HepG2 (cell line): ENCODE results near the gene IGFALS. TPM values are rescaled to one million over a fixed set of nuclear protein-coding genes. Genes with fewer than 3 reads are reported as not detected.

Source experiments
- AFF4 ChIP-seq: sonication (generic); formaldehyde crosslinking; IDR thresholded peaks from 2 replicates; pipeline ENCODE4 v1.4.0; 2020; ENCODE audit warnings: missing genetic modification reagents
- CEBPZ ChIP-seq: IDR thresholded peaks from 2 replicates; pipeline ENCODE4 v1.6.1; 2012; ENCODE audit warnings: low read length, improper control_type of control experiment
- CENPT ChIP-seq: sonication (generic); formaldehyde crosslinking; IDR thresholded peaks from 2 replicates; pipeline ENCODE4 v1.8.0; 2022; ENCODE audit warnings: low read depth, mild to moderate bottlenecking, moderate library complexity, missing genetic modification reagents
- FOXK2 ChIP-seq: fragments of 450-650 bp; IDR thresholded peaks from 2 replicates; pipeline ENCODE4 v1.6.1; 2016
- FOXM1 ChIP-seq: sonication (generic); formaldehyde crosslinking; IDR thresholded peaks from 2 replicates; pipeline ENCODE4 v1.5.0; 2020; ENCODE audit warnings: missing genetic modification reagents
- GABPB1 ChIP-seq: IDR thresholded peaks from 2 replicates; pipeline ENCODE4 v1.6.1; 2016; ENCODE audit warnings: mild to moderate bottlenecking, missing genetic modification reagents, moderate library complexity, missing compliant biosample characterization
- HOXD1 ChIP-seq: sonication (generic); formaldehyde crosslinking; IDR thresholded peaks from 2 replicates; pipeline ENCODE4 v1.5.0; 2020; ENCODE audit warnings: missing genetic modification reagents
- JUN ChIP-seq: sonication (generic); formaldehyde crosslinking; IDR thresholded peaks from 2 replicates; pipeline ENCODE4 v1.4.0; 2020; ENCODE audit warnings: mild to moderate bottlenecking, missing genetic modification reagents
- KLF6 ChIP-seq: IDR thresholded peaks from 2 replicates; pipeline ENCODE4 v1.8.0; 2016; ENCODE audit warnings: missing biosample characterization, missing genetic modification reagents
- MLXIP ChIP-seq: sonication (generic); formaldehyde crosslinking; IDR thresholded peaks from 2 replicates; pipeline ENCODE4 v1.9.0; 2021; ENCODE audit warnings: missing genetic modification reagents, borderline replicate concordance
- MZF1 ChIP-seq: sonication (generic); formaldehyde crosslinking; IDR thresholded peaks from 2 replicates; pipeline ENCODE4 v1.8.1; 2023; ENCODE audit warnings: mild to moderate bottlenecking, missing genetic modification reagents, borderline replicate concordance
- SAFB2 ChIP-seq: sonication (generic); formaldehyde crosslinking; IDR thresholded peaks from 2 replicates; pipeline ENCODE4 v1.5.1; 2020; ENCODE audit warnings: missing genetic modification reagents, low read depth, mild to moderate bottlenecking, borderline replicate concordance
- SKI ChIP-seq: fragments of 450-650 bp; IDR thresholded peaks from one replicate; pipeline ENCODE4 v1.6.1; 2018; ENCODE audit warnings: mild to moderate bottlenecking; ENCODE audit not compliant: partially characterized antibody
- SMAD9 ChIP-seq: sonication (generic); formaldehyde crosslinking; IDR thresholded peaks from 2 replicates; pipeline ENCODE4 v1.5.1; 2020; ENCODE audit warnings: mild to moderate bottlenecking, missing genetic modification reagents
- SRSF4 ChIP-seq: fragments of 200-400 bp; formaldehyde crosslinking; IDR thresholded peaks from one replicate; pipeline ENCODE4 v1.6.1; 2018; ENCODE audit warnings: mild to moderate bottlenecking, low read depth, low read length, moderate library complexity; ENCODE audit not compliant: poor library complexity, severe bottlenecking
- ZNF24 ChIP-seq: fragments of 450-650 bp; IDR thresholded peaks from 2 replicates; pipeline ENCODE4 v1.6.1; 2017; ENCODE audit warnings: antibody characterized with exemption, mild to moderate bottlenecking
- ZNF354B ChIP-seq: sonication (generic); formaldehyde crosslinking; IDR thresholded peaks from 2 replicates; pipeline ENCODE4 v1.8.0; 2022; ENCODE audit warnings: mild to moderate bottlenecking, missing genetic modification reagents
- ZNF569 ChIP-seq: sonication (generic); formaldehyde crosslinking; IDR thresholded peaks from 2 replicates; pipeline ENCODE4 v1.5.0; 2020; ENCODE audit warnings: mild to moderate bottlenecking, missing genetic modification reagents, moderate library complexity, borderline replicate concordance
- ZNF580 ChIP-seq: IDR thresholded peaks from 2 replicates; pipeline ENCODE4 v1.6.1; 2016; ENCODE audit warnings: low read depth, borderline replicate concordance
- ZNF746 ChIP-seq: sonication (generic); formaldehyde crosslinking; IDR thresholded peaks from 2 replicates; pipeline ENCODE4 v1.8.0; 2022; ENCODE audit warnings: mild to moderate bottlenecking, missing genetic modification reagents
- ZNF772 ChIP-seq: sonication (generic); formaldehyde crosslinking; IDR thresholded peaks from 2 replicates; pipeline ENCODE4 v1.5.0; 2020; ENCODE audit warnings: mild to moderate bottlenecking, missing genetic modification reagents
- ZSCAN29 ChIP-seq: sonication (generic); formaldehyde crosslinking; conservative IDR thresholded peaks from 2 replicates; pipeline ENCODE4 v1.4.0; 2020; ENCODE audit warnings: mild to moderate bottlenecking, missing genetic modification reagents
- polyA plus RNA-seq, 8 experiments: library from polyadenylated mRNA; depleted of rRNA in 3 of 8; stranded (reverse) in 7 of 8; unstranded in 1 of 8; fragments of >200 nt; fragmentation: Illumina TruSeq in 4 of 8; extraction: Trizol in 4 of 8; gene quantifications; 2 replicates each; pipeline versions ENCODE4 v1.2.1 to v1.2.3, GENCODE V29; 2011 to 2016; ENCODE audit warnings: low read depth in 4 of 8, missing spikeins in 1 of 8, mixed read lengths in 1 of 8; ENCODE audit not compliant: insufficient read depth in 1 of 8
- total RNA-seq, 5 experiments: library from RNA; depleted of rRNA; stranded (reverse); fragments of >200 nt; fragmentation: Illumina TruSeq; extraction: Trizol; gene quantifications; 2 replicates each; pipeline ENCODE4 v1.2.3, GENCODE V29; 2016; ENCODE audit warnings: low read depth in 1 of 5

Gene IGFALS
- total and polyA plus RNA-seq, 2 of the 13 experiments (the other 11 are each of a cell fraction or from before 2014, with no cell fraction given) = 0.34 to 2.4 TPM

GRCh38 chr16:1825381-1825863 lies 31.9 kb upstream of the IGFALS start (continued):
- TF ChIP-seq MLXIP (CRISPR knock-in tag) (no peak), ZNF569 (CRISPR knock-in tag) (no peak), GABPB1 (no peak), SKI (no peak), MZF1 (CRISPR knock-in tag) (no peak), ZSCAN29 (no peak), KLF6 (CRISPR knock-in tag) (no peak), SAFB2 (no peak), ZNF746 (CRISPR knock-in tag) (no peak), FOXM1 (no peak), CEBPZ (no peak), HOXD1 (CRISPR knock-in tag) (0 out of 2 replicates have a peak, but pooled peaks have one; percentile 55), CENPT (CRISPR knock-in tag) (no peak), SMAD9 (CRISPR knock-in tag) (no peak), FOXK2 (no peak), ZNF580 (CRISPR knock-in tag) (no peak), AFF4 (no peak), ZNF772 (peak; percentile 37; the same call in 1 of the 2 replicates), ZNF354B (no peak), ZNF24 (no peak), JUN (CRISPR knock-in tag) (no peak), SRSF4 (no peak)
